Activated T-helper 17 cell treated with anti-CD3 and anti-CD28 coated beads, Interleukin-2, amount 50 U/mL, for 72 hours (primary cell): Measurements from ENCODE around the gene ATG16L1. TPM values are rescaled to one million over a fixed set of nuclear protein-coding genes. Genes with fewer than 3 reads are reported as not detected.
A peak's percentile ranks its signal among the peaks of the same experiment; 100 is the strongest.

ENCODE experiments used
- ATAC-seq: fragments of 150-1000 bp; cut with Tn5 transposase; replicated peaks from 2 replicates; pipeline ENCODE4 v1.10.0; 2021; ENCODE audit warnings: mild to moderate bottlenecking, moderate library complexity
- H3K27ac Mint-ChIP-seq: one replicate; pipeline ENCODE4 v1.8.0; 2022; ENCODE audit warnings: mixed read lengths
- H3K27me3 Mint-ChIP-seq: one replicate; pipeline ENCODE4 v1.8.0; 2022; ENCODE audit warnings: mixed read lengths
- H3K36me3 Mint-ChIP-seq: one replicate; pipeline ENCODE4 v1.8.0; 2022; ENCODE audit warnings: low read depth, mild to moderate bottlenecking, mixed read lengths
- H3K4me1 Mint-ChIP-seq: one replicate; pipeline ENCODE4 v1.8.0; 2022; ENCODE audit warnings: mixed read lengths
- H3K4me3 Mint-ChIP-seq: one replicate; pipeline ENCODE4 v1.8.0; 2022; ENCODE audit warnings: mild to moderate bottlenecking, mixed read lengths
- H3K9me3 Mint-ChIP-seq: one replicate; pipeline ENCODE4 v1.8.0; 2022; ENCODE audit warnings: mixed read lengths
- total RNA-seq, 2 donors: library from RNA; stranded (reverse); gene quantifications; one replicate each; pipeline ENCODE4 v1.2.3, GENCODE V29; 2022

ATG16L1 gene
- total RNA-seq, 2 donors from 2014 or later, result 24.5 to 34.1 TPM

- H3K4me3 Mint-ChIP-seq, result no peak overlapping the region
- no peaks in the 10 kb centered on the region for H3K27me3 Mint-ChIP-seq
- no peaks in the 10 kb centered on the region for H3K9me3 Mint-ChIP-seq
- H3K27ac Mint-ChIP-seq, result peak overlapping the region; percentile 76
- H3K4me1 Mint-ChIP-seq, result peaks cover 34% of the 10 kb centered on the region
- H3K36me3 Mint-ChIP-seq, result peaks cover 100% of the 10 kb centered on the region
- no peak for ATAC-seq
Measured at GRCh38 chr2:233260661-233261060, 9.2 kb downstream of the ATG16L1 start.

GRCh38 chr2:233261819-233262555 lies 10.5 kb downstream of the ATG16L1 start:
- peak overlapping the region; percentile 76 for H3K27ac Mint-ChIP-seq
- peak; percentile 78 for ATAC-seq
- H3K4me1 Mint-ChIP-seq, result peaks cover 40% of the 10 kb centered on the region
- no peak overlapping the region for H3K4me3 Mint-ChIP-seq
- no peaks in the 10 kb centered on the region for H3K9me3 Mint-ChIP-seq
- H3K36me3 Mint-ChIP-seq, result peaks cover 100% of the 10 kb centered on the region
- H3K27me3 Mint-ChIP-seq, result no peaks in the 10 kb centered on the region

GRCh38 chr2:233262562-233262961 lies 11.1 kb downstream of the ATG16L1 start:
- H3K27ac Mint-ChIP-seq, result peak overlapping the region; percentile 76
- H3K9me3 Mint-ChIP-seq, result no peaks in the 10 kb centered on the region
- peaks cover 44% of the 10 kb centered on the region for H3K4me1 Mint-ChIP-seq
- H3K27me3 Mint-ChIP-seq, result no peaks in the 10 kb centered on the region
- no peak for ATAC-seq
- H3K4me3 Mint-ChIP-seq, result no peak overlapping the region
- H3K36me3 Mint-ChIP-seq, result peaks cover 100% of the 10 kb centered on the region

GRCh38 chr2:233263045-233263570 lies 11.6 kb downstream of the ATG16L1 start:
- peaks cover 100% of the 10 kb centered on the region for H3K36me3 Mint-ChIP-seq
- H3K27me3 Mint-ChIP-seq, result no peaks in the 10 kb centered on the region
- no peaks in the 10 kb centered on the region for H3K9me3 Mint-ChIP-seq
- peaks cover 49% of the 10 kb centered on the region for H3K4me1 Mint-ChIP-seq
- ATAC-seq, result no peak
- H3K27ac Mint-ChIP-seq, result peak overlapping the region; percentile 76
- H3K4me3 Mint-ChIP-seq, result no peak overlapping the region

GRCh38 chr2:233264667-233265066 lies 13.2 kb downstream of the ATG16L1 start:
- Mint-ChIP-seq H3K27ac (peak overlapping the region; percentile 88), H3K27me3 (no peaks in the 10 kb centered on the region), H3K9me3 (no peaks in the 10 kb centered on the region), H3K4me1 (peaks cover 61% of the 10 kb centered on the region), H3K4me3 (no peak overlapping the region), H3K36me3 (peaks cover 100% of the 10 kb centered on the region)
- no peak for ATAC-seq

- no peak overlapping the region for H3K4me3 Mint-ChIP-seq
- peaks cover 64% of the 10 kb centered on the region for H3K4me1 Mint-ChIP-seq
- H3K9me3 Mint-ChIP-seq, result no peaks in the 10 kb centered on the region
- peak overlapping the region; percentile 98 for H3K27ac Mint-ChIP-seq
- peaks cover 100% of the 10 kb centered on the region for H3K36me3 Mint-ChIP-seq
- ATAC-seq, result no peak
- H3K27me3 Mint-ChIP-seq, result no peaks in the 10 kb centered on the region
Measured at GRCh38 chr2:233265899-233266431, 14.5 kb downstream of the ATG16L1 start.

GRCh38 chr2:233266481-233266880 lies 15.0 kb downstream of the ATG16L1 start:
- Mint-ChIP-seq H3K4me1 (peaks cover 62% of the 10 kb centered on the region), H3K4me3 (peak overlapping the region; percentile 91)

GRCh38 chr2:233267516-233268245 lies 16.2 kb downstream of the ATG16L1 start:
- peak; percentile 97 for ATAC-seq
- Mint-ChIP-seq H3K4me1 (peaks cover 56% of the 10 kb centered on the region), H3K27me3 (no peaks in the 10 kb centered on the region), H3K36me3 (peaks cover 100% of the 10 kb centered on the region), H3K4me3 (peak overlapping the region; percentile 91), H3K27ac (peak overlapping the region; percentile 98), H3K9me3 (no peaks in the 10 kb centered on the region)

More at GRCh38 chr2:233266481-233266880, 15.0 kb downstream of the ATG16L1 start:
- ATAC-seq, result no peak
- H3K9me3 Mint-ChIP-seq, result no peaks in the 10 kb centered on the region
- H3K27ac Mint-ChIP-seq, result peak overlapping the region; percentile 98
- H3K36me3 Mint-ChIP-seq, result peaks cover 100% of the 10 kb centered on the region
- no peaks in the 10 kb centered on the region for H3K27me3 Mint-ChIP-seq

- peak overlapping the region; percentile 98 for H3K27ac Mint-ChIP-seq
- no peaks in the 10 kb centered on the region for H3K9me3 Mint-ChIP-seq
- peaks cover 100% of the 10 kb centered on the region for H3K36me3 Mint-ChIP-seq
Measured at GRCh38 chr2:233270366-233270765, 18.9 kb downstream of the ATG16L1 start.

GRCh38 chr2:233270951-233271350 lies 19.5 kb downstream of the ATG16L1 start:
- H3K27me3 Mint-ChIP-seq, result no peaks in the 10 kb centered on the region
- no peaks in the 10 kb centered on the region for H3K9me3 Mint-ChIP-seq
- peak overlapping the region; percentile 91 for H3K4me3 Mint-ChIP-seq
- peaks cover 53% of the 10 kb centered on the region for H3K4me1 Mint-ChIP-seq
- peak overlapping the region; percentile 98 for H3K27ac Mint-ChIP-seq
- peaks cover 100% of the 10 kb centered on the region for H3K36me3 Mint-ChIP-seq
- no peak for ATAC-seq

More at GRCh38 chr2:233270366-233270765, 18.9 kb downstream of the ATG16L1 start:
- Mint-ChIP-seq H3K4me1 (peaks cover 53% of the 10 kb centered on the region), H3K4me3 (peak overlapping the region; percentile 91), H3K27me3 (no peaks in the 10 kb centered on the region)
- no peak for ATAC-seq

GRCh38 chr2:233271693-233272092 lies 20.2 kb downstream of the ATG16L1 start:
- Mint-ChIP-seq H3K36me3 (peaks cover 100% of the 10 kb centered on the region), H3K9me3 (no peaks in the 10 kb centered on the region), H3K4me3 (peak overlapping the region; percentile 55), H3K27ac (peak overlapping the region; percentile 59), H3K4me1 (peaks cover 49% of the 10 kb centered on the region), H3K27me3 (no peaks in the 10 kb centered on the region)
- no peak for ATAC-seq

GRCh38 chr2:233273120-233273519 lies 21.6 kb downstream of the ATG16L1 start:
- ATAC-seq, result peak; percentile 74
- Mint-ChIP-seq H3K27ac (peak overlapping the region; percentile 80), H3K9me3 (no peaks in the 10 kb centered on the region), H3K4me3 (peak overlapping the region; percentile 55), H3K27me3 (no peaks in the 10 kb centered on the region), H3K36me3 (peaks cover 100% of the 10 kb centered on the region), H3K4me1 (peaks cover 37% of the 10 kb centered on the region)

GRCh38 chr2:233275223-233275622 lies 23.8 kb downstream of the ATG16L1 start:
- no peak overlapping the region for H3K4me3 Mint-ChIP-seq
- no peaks in the 10 kb centered on the region for H3K27me3 Mint-ChIP-seq
- peaks cover 20% of the 10 kb centered on the region for H3K4me1 Mint-ChIP-seq
- H3K36me3 Mint-ChIP-seq, result peaks cover 100% of the 10 kb centered on the region
- no peaks in the 10 kb centered on the region for H3K9me3 Mint-ChIP-seq
- H3K27ac Mint-ChIP-seq, result no peak overlapping the region
- ATAC-seq, result no peak

- Mint-ChIP-seq H3K27ac (no peak overlapping the region), H3K4me3 (no peak overlapping the region), H3K4me1 (no peaks in the 10 kb centered on the region), H3K9me3 (no peaks in the 10 kb centered on the region), H3K36me3 (peaks cover 100% of the 10 kb centered on the region), H3K27me3 (no peaks in the 10 kb centered on the region)
- no peak for ATAC-seq
Measured at GRCh38 chr2:233278921-233279320, 27.4 kb downstream of the ATG16L1 start.
